Measurements from ENCODE around the gene OR51B5. TPM values are rescaled to one million over a fixed set of nuclear protein-coding genes. Genes with fewer than 3 reads are reported as not detected.
"Not testable (repeated sequence)": the region's sequence is repeated elsewhere in the genome, so short reads cannot be mapped to it uniquely, and the experiment has no call there.

The OR51B5 gene
- total RNA-seq, 1 donor from 2014 or later = 0.34 TPM

DNA sequence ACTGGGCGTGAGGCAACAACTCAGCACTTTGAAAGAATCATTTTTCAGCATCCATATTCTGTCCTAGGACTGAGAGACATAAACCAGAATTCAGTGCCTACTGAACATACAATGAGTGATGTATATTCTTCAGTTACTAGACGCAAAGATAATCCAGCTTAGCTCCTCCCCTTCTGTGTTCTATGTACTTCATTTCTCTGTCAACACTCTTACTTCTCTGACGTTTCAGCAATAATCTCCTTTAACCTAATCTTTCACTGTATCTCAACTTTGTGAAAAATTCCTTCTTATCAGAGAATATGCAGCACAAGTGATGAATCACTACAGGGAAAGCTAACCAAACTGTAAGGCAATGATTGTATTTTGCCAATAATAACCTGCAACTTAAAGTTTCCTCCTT is 2.5 kb upstream of the OR51B5 start:
- H3K27me3 Mint-ChIP-seq = peaks cover 6% of the 10 kb centered on the region
- no peak for DNase-seq (ENCODE audit: low spot score, unreplicated experiment)
- no peaks in the 10 kb centered on the region for H3K36me3 Mint-ChIP-seq (ENCODE audit: insufficient read depth)
- H3K9me3 Mint-ChIP-seq (ENCODE audit: low read depth) = no peaks in the 10 kb centered on the region
- H3K4me1 Mint-ChIP-seq (ENCODE audit: low read depth) = no peaks in the 10 kb centered on the region
- TF ChIP-seq, protein P1, sequence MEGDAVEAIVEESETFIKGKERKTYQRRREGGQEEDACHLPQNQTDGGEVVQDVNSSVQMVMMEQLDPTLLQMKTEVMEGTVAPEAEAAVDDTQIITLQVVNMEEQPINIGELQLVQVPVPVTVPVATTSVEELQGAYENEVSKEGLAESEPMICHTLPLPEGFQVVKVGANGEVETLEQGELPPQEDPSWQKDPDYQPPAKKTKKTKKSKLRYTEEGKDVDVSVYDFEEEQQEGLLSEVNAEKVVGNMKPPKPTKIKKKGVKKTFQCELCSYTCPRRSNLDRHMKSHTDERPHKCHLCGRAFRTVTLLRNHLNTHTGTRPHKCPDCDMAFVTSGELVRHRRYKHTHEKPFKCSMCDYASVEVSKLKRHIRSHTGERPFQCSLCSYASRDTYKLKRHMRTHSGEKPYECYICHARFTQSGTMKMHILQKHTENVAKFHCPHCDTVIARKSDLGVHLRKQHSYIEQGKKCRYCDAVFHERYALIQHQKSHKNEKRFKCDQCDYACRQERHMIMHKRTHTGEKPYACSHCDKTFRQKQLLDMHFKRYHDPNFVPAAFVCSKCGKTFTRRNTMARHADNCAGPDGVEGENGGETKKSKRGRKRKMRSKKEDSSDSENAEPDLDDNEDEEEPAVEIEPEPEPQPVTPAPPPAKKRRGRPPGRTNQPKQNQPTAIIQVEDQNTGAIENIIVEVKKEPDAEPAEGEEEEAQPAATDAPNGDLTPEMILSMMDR (IDR thresholded peaks at IDR 0.05; ENCODE audit: unreplicated experiment) = no peak
- H3K27ac Mint-ChIP-seq = no peak overlapping the region
- H3K4me3 Mint-ChIP-seq (ENCODE audit: low read depth) = no peak overlapping the region

DNA sequence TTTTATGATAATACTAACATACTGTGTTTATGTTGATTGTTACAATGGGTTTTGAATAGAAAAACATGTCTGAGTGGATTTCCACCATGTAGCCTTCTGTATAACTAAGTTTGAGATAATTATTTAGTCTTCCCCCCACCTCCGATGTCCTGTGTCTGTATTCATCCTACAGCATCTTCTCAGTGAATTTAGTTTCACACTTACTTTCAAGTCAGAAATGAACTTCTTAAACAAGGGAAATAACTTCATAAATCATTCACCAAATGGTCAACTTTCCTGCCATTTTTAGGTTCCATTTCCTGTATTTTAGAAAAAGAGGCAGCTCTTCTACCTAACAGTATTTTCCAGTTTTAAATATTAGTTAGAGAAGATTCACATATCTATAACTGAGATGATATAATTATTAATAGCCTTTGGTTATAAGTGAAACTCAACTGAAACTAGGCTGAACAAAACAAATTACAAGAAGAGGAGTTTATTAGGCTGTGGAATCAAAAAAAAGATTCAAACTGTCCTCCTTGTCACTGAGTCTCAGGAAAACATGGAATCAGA is 3.5 kb downstream of the OR51B5 start:
- Mint-ChIP-seq H3K27ac (no peak overlapping the region), H3K9me3 (ENCODE audit: low read depth) (no peaks in the 10 kb centered on the region), H3K36me3 (ENCODE audit: insufficient read depth) (no peaks in the 10 kb centered on the region), H3K4me1 (ENCODE audit: low read depth) (no peaks in the 10 kb centered on the region), H3K4me3 (ENCODE audit: low read depth) (no peak overlapping the region), H3K27me3 (no peaks in the 10 kb centered on the region)
- DNase-seq (ENCODE audit: low spot score, unreplicated experiment) = no peak
- TF ChIP-seq, protein P1 (IDR thresholded peaks at IDR 0.05; ENCODE audit: unreplicated experiment) = no peak

DNA sequence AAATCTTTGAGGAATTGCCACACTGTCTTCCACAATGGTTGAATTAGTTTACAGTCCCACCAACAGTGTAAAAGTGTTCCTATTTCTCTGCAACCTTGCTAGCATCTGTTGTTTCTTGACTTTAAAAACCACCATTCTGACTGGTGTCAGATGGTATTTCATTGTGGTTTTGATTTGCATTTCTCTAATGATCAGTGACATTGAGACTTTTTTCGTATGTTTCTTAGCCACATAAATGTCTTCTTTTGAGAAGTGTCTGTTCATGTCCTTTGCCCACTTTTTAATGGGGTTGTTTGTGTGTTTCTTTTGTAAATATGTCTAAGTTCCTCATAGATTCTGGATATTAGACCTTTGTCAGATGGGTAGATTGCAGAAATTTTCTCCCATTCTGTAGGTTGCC is 6.1 kb downstream of the OR51B5 start:
- H3K27me3 Mint-ChIP-seq; DNase-seq (ENCODE audit: low spot score, unreplicated experiment); H3K36me3 Mint-ChIP-seq (ENCODE audit: insufficient read depth); H3K4me3 Mint-ChIP-seq (ENCODE audit: low read depth); H3K27ac Mint-ChIP-seq; H3K4me1 Mint-ChIP-seq (ENCODE audit: low read depth); H3K9me3 Mint-ChIP-seq (ENCODE audit: low read depth): not testable (repeated sequence)

DNA sequence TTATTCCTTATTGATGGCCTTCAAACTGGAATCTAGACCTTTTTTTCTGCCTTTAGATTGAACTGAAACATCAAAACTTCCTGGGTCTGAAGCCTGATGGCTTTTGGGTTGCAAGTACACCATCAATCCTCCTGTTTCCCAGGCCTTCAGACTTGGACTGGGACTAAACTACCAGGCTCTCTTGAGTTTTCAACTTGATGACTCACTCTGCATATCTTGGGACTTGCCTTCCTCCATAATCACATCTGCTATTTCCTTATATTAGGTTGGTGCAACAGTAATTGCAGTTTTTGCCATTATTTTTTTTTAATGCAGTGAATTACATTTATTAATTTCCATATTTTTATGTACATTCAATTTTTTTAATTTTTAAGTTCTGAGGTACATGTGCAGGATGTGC is 7.0 kb downstream of the OR51B5 start:
- H3K4me3 Mint-ChIP-seq (ENCODE audit: low read depth) = no peak overlapping the region
- no peaks in the 10 kb centered on the region for H3K27me3 Mint-ChIP-seq
- H3K36me3 Mint-ChIP-seq (ENCODE audit: insufficient read depth) = no peaks in the 10 kb centered on the region
- H3K9me3 Mint-ChIP-seq (ENCODE audit: low read depth) = no peaks in the 10 kb centered on the region
- H3K4me1 Mint-ChIP-seq (ENCODE audit: low read depth) = no peaks in the 10 kb centered on the region
- H3K27ac Mint-ChIP-seq = no peak overlapping the region
- TF ChIP-seq, protein P1 (IDR thresholded peaks at IDR 0.05; ENCODE audit: unreplicated experiment) = no peak
- DNase-seq (ENCODE audit: low spot score, unreplicated experiment) = no peak

DNA sequence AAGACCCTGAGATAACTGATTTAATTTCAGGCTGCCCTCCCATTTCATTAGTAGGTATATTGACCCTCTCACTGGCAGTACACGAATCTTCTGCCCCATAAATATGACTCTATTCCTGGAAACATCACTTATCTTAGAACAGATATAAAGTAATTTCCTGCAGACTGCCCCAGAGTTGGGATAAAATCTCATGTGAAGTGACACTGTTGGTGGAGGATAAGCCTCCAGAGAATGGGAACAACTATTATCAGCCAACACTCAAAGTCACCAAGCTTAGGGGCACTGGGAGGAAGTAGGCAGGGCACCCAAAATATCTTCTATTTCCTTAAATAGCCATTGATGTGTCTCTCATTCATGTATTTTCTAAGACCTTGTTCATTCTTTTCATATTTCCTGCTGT is 8.2 kb downstream of the OR51B5 start:
- Mint-ChIP-seq H3K4me1 (ENCODE audit: low read depth) (no peaks in the 10 kb centered on the region), H3K36me3 (ENCODE audit: insufficient read depth) (no peaks in the 10 kb centered on the region), H3K9me3 (ENCODE audit: low read depth) (no peaks in the 10 kb centered on the region), H3K27me3 (no peaks in the 10 kb centered on the region), H3K4me3 (ENCODE audit: low read depth) (no peak overlapping the region), H3K27ac (no peak overlapping the region)
- DNase-seq (ENCODE audit: low spot score, unreplicated experiment) = no peak
- TF ChIP-seq, protein P1 (IDR thresholded peaks at IDR 0.05; ENCODE audit: unreplicated experiment) = no peak

DNA sequence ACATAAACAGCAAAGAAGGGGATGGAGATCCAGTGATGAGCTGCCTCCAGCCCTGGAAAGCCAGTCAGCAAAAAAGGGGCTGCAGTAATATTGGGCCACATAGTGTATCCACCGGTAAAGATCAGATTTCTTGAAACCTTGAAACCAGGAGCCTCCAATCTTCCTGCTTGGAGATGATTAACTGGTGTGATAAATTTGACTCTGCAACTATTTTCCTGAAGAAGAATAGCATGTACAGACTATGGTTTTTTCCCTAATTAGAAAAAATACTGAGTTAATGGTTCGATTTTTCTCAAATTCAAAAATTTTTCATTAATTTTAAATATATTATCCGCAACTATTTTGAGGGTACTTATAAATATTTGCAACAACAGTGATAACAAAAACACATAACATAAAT is 19.1 kb downstream of the OR51B5 start, which contains the start of gene OR51B2:
OR51B2 (minus strand) TSS at position 101 of the 400 bp plus-strand sequence; CDS start at position 101, 0 bp downstream.
- TF ChIP-seq, protein P1 (IDR thresholded peaks at IDR 0.05; ENCODE audit: unreplicated experiment) = no peak
- no peak within 1 kb of the TSS for H3K4me3 Mint-ChIP-seq (ENCODE audit: low read depth)
- H3K4me1 Mint-ChIP-seq (ENCODE audit: low read depth) = no peaks in the 10 kb centered on the region
- H3K27ac Mint-ChIP-seq = no peak within 1 kb of the TSS
- no peak for DNase-seq (ENCODE audit: low spot score, unreplicated experiment)
- H3K27me3 Mint-ChIP-seq = no peaks in the 10 kb centered on the region
- no peaks in the 10 kb centered on the region for H3K9me3 Mint-ChIP-seq (ENCODE audit: low read depth)
- no peaks in the 10 kb centered on the region for H3K36me3 Mint-ChIP-seq (ENCODE audit: insufficient read depth)

Data from progenitor cell of endocrine pancreas (in vitro differentiated cells).